IPS-18c (cell line): ENCODE data around the gene CMTM1.

Experiments used
- H3K4me3 ChIP-seq: 2 replicates; pipeline ENCODE4 v1.7.0; 2013; ENCODE audit warnings: low read depth, mild to moderate bottlenecking, low read length, moderate library complexity; ENCODE audit not compliant: insufficient read depth
- H3K9me3 ChIP-seq: one replicate; pipeline ENCODE4 v1.6.1; 2013; ENCODE audit warnings: mild to moderate bottlenecking, low read length, moderate library complexity; ENCODE audit not compliant: control insufficient read depth, insufficient read depth

Gene CMTM1

GRCh38 chr16:66529475-66529874 lies 36.8 kb upstream of the CMTM1 start:
- Histone ChIP-seq H3K4me3 (no peak overlapping the region), H3K9me3 (no peaks in the 10 kb centered on the region)

GRCh38 chr16:66534376-66534799 lies 31.9 kb upstream of the CMTM1 start:
- H3K4me3 ChIP-seq: no peak overlapping the region
- H3K9me3 ChIP-seq: no peaks in the 10 kb centered on the region

DNA sequence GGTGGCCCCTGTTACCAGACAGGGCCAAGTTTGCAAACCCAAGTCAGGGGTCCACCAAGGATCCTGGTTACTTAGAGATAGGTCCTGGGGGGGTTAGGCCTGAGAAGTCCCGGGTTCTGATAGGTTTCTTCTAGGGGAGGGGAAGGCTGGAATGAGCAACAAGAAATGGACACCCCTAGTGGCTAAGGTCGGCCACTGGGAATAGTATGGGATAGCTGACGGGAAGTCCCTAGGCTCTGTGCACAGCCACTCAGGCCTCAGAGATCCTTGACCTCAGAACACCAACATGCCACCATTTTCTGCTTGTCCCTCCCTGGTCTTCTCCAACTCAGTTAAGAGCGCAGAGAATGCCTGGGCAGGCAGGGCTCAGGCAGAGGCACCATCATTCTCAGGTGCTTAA lies 29.7 kb upstream of the CMTM1 start:
- Histone ChIP-seq H3K9me3 (no peaks in the 10 kb centered on the region), H3K4me3 (no peak overlapping the region)

DNA sequence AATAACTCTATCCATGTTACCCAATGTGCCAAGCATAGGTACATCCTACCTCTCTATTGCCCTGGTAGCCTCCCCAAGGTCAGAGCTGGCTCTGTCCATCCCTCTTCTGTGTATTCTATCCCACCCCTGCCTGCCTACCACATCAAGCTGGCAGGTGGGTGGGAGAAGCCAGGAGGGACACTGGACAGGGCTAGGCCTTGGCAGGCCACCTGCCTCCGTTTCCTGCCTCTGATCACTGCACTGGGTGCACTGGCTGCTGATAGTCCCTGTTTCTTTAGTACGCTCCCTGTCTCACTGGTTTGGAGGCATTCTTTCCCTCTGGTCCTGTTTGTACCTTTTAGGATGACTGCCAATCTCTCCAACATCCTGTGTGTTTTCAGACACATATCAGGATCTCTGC lies 29.0 kb upstream of the CMTM1 start:
- no peaks in the 10 kb centered on the region for H3K9me3 ChIP-seq
- no peak overlapping the region for H3K4me3 ChIP-seq

GRCh38 chr16:66538910-66539309 lies 27.3 kb upstream of the CMTM1 start:
- Histone ChIP-seq H3K9me3 (no peaks in the 10 kb centered on the region), H3K4me3 (no peak overlapping the region)

GRCh38 chr16:66539623-66540469 lies 26.4 kb upstream of the CMTM1 start:
- H3K4me3 ChIP-seq: no peak overlapping the region

DNA sequence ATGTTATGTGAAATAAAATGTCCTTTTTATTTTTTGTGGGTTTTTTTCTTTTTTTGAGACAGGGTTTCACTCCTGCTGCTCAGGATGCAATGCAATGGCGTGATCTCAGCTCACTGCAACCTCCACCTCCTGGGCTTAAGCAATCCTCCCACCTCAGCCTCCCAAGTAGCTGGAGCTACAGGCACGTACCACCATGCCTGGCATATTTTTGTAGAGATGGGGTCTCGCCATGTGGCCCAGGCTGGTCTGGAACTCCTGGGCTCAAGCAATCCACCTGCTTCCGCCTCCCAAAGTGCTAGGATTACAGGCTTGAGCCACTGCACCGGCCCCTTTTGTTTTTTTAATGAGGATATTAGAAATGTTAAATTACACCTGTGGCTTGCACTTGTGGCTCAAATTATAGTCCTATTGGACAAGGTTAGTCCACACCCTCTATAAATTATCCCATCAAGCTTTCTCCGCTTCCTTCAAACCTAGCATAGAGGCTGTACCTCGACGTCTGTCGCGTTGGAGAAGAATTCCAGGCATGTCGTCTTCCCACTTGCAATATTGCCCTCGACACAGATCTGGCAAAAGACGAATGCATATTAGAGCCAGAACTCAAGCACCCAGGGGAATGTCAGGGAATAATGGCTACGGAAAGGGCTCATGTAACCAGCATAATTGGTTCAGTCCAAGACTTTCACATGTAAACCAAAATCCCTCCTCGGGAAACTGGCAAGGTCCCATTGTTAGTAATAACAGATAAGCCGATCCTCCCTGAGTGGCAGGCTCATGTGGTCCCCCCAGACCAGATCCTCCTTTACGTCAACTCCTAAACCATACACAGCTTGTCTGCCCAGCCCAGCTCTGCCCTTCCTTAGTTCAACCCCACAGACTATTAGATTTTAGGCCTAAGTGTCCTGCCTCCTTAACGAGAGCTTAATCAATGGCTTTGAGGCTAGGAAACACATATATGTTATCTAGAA lies 24.6 kb upstream of the CMTM1 start:
- Histone ChIP-seq H3K4me3 (no peak overlapping the region), H3K9me3 (no peaks in the 10 kb centered on the region)

More at GRCh38 chr16:66539623-66540469, 26.4 kb upstream of the CMTM1 start:
- no peaks in the 10 kb centered on the region for H3K9me3 ChIP-seq

GRCh38 chr16:66542396-66542795 lies 23.8 kb upstream of the CMTM1 start:
- Histone ChIP-seq H3K9me3 (no peaks in the 10 kb centered on the region), H3K4me3 (no peak overlapping the region)

DNA sequence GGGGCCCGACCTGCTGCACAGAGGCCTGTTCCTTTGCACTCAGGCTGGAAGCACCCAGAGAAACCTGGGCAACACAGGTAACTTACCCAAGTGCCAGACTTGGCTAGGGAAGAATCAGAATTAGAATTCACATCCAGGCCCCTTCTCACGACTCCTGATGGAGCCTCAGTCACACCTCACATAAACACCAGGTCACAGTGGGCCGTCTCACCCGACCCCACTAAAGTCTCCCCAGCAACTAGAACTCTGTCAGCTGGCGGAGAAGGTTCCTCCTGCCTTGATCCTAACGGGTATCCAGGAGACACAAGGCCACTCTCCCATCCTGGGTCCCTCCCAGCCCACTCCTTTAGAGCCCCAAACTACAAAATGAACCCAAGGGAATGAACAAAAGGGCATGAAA lies 22.7 kb upstream of the CMTM1 start:
- no peak overlapping the region for H3K4me3 ChIP-seq
- no peaks in the 10 kb centered on the region for H3K9me3 ChIP-seq

- no peak overlapping the region for H3K4me3 ChIP-seq
- no peaks in the 10 kb centered on the region for H3K9me3 ChIP-seq
Measured at GRCh38 chr16:66544016-66544757, 22.1 kb upstream of the CMTM1 start.

DNA sequence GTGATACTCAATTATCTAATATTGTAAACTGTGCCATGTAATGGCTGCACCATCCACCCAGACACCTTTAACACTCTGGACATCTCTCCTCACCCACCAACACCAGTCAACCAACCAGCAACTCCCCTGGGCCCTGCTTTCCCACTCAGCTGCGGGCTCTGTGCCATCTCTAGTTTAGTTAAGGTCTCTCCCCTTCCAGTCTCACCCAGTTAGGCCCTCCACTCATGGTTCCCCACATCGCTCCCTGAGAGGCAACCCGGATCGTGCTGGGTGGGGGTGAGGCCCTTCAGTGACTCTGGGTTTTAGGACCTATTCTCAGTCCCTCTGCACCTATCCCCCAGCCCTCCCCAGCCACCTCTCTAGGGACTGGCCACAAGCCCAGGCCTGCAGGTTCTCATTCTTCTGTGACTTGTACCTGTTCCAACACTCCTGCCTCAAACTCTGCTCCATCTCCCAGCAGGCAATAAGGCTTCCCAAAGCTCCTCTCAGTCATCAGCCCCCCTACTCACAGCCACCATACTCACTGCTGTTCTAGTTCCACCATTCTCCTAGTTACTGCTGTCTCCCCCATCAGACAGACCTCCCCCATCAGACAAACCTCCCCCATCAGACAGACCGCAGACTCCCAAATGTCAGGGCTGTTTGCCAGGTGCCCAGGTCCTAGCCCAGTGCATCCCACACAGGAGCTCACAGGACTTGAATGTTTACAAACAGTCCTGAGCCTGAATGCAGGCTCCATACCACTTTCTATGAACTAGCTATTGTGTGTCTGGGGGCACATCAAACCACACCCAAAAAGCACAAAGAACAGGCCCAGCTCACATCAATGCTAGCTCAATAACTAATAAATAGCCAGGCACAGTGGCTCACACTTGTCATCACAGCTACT lies 18.9 kb upstream of the CMTM1 start:
- no peak overlapping the region for H3K4me3 ChIP-seq

DNA sequence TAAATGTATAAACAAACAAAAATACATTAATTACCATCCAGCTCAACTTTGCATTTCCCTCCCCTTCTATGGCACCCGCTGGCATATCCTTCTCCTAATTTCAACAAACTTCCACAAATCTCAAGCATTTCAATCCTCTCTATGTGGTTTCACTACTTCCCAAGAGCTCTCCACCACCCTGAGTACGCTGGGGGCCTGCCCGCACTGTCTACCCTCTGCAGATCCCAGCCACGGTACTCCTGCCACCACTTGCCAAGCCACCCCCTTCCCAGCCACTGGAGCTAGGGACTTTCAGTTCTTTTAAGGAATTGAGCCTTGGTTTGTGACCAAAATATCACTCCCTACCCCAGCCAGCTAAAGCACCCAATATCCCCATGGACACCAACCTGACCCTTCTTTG lies 18.2 kb upstream of the CMTM1 start:
- H3K4me3 ChIP-seq: no peak overlapping the region
- no peaks in the 10 kb centered on the region for H3K9me3 ChIP-seq

More for the DNA sequence above, 18.9 kb upstream of the CMTM1 start:
- H3K9me3 ChIP-seq: no peaks in the 10 kb centered on the region

DNA sequence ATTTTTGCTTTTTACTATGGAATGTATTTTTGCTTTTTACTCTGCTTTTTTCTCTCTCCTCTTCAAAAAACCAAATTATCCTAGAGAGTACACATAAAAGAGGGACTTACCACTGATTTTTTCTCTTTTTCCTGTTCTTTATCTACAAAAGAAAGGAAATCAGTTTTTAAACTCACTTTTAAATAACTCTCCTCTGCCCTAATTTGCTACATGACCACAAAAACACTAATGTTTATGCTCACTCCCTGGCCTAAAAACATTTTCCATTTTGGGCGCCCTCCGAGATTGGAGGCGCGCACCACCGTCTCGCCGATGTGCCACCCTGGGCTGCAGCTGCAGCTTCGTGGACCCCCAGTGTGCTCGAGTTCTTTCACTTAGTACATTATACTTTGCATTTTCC lies 17.4 kb upstream of the CMTM1 start:
- H3K9me3 ChIP-seq: no peaks in the 10 kb centered on the region
- peak overlapping the region; percentile 73; the same call in 1 of the 2 replicates for H3K4me3 ChIP-seq

- Histone ChIP-seq H3K4me3 (peak within 1 kb of the TSS; percentile 73), H3K9me3 (no peaks in the 10 kb centered on the region)
Measured at GRCh38 chr16:66549284-66550131, 16.7 kb upstream of the CMTM1 start, which contains the start of gene TK2. TK2 (minus strand) TSS chr16:66550122; CDS start chr16:66550061, 61 bp downstream.

- no peak overlapping the region for H3K4me3 ChIP-seq
- H3K9me3 ChIP-seq: no peaks in the 10 kb centered on the region
Measured at GRCh38 chr16:66551348-66551759, 14.9 kb upstream of the CMTM1 start.
